GM12891 (cell line): ENCODE results near the gene CCDC63.

Experiments used
- POLR2A ChIP-seq: IDR thresholded peaks from 2 replicates; pipeline ENCODE4 v1.6.1; 2011; ENCODE audit warnings: low read depth, low read length, control low read depth
- POLR2AphosphoS5 ChIP-seq: IDR thresholded peaks from 2 replicates; pipeline ENCODE4 v1.6.1; 2011; ENCODE audit warnings: low read depth, low read length, control low read depth
- POU2F2 ChIP-seq: IDR thresholded peaks from 2 replicates; pipeline ENCODE4 v1.6.1; 2011; ENCODE audit warnings: low read depth, mild to moderate bottlenecking, control low read depth, low read length, moderate library complexity
- TAF1 ChIP-seq: IDR thresholded peaks from 2 replicates; pipeline ENCODE4 v1.6.1; 2011; ENCODE audit warnings: low read depth, low read length, control low read depth

GRCh38 chr12:110889361-110889760 lies 42.6 kb downstream of the CCDC63 start:
- TF ChIP-seq POLR2A (no peak), TAF1 (no peak), POLR2AphosphoS5 (no peak), POU2F2 (no peak)
